NCI-H2081 treated with DMSO at 0.1 percent for 48 hours (cell line): ENCODE results near the gene TMEM144.
A peak's percentile ranks its signal among the peaks of the same experiment; 100 is the strongest.
"Not testable (repeated sequence)": the region's sequence is repeated elsewhere in the genome, so short reads cannot be mapped to it uniquely, and the experiment has no call there.

Experiments used
- DNase-seq: peaks from one replicate; lab custom pipeline; 2025; lab: John Stamatoyannopoulos, UW

TMEM144 gene

DNA sequence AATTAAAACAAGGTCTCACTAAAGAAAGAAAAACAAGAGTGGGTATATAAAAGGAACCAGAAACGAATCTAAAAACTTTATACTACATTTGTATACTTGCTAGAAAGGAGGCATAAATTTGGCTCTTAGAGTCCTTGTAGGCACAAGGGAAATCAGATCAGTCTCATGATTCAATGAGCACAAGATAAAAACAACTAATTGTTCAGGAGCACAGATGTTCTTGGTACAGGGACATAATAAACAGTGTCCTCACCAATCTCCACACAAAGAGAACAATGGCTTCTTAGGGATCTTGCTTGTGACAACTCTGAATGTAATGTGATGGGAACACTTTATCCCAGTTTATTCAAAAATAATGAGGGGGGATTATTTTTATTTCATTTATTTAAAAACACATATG is 28.3 kb downstream of the TMEM144 start:
- no peak for DNase-seq

DNA sequence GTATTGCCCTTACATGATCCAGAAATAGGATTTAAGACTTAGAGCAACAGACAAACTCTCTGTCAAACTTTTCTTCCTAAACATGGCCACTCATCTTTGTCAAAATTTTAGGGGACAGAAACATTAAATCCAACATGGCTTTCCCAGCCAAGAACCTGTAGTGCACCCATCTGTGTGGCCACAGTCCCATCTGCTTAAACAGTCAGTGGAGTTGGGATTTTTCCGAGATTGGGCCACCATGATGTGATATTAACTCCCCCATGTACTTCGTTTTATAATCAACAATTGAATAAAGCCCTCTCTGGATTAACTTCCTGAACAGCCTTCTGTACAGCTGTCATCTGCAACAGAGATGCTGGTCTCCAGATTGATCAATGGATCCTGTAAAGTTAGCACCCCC is 28.9 kb downstream of the TMEM144 start:
- no peak for DNase-seq

DNA sequence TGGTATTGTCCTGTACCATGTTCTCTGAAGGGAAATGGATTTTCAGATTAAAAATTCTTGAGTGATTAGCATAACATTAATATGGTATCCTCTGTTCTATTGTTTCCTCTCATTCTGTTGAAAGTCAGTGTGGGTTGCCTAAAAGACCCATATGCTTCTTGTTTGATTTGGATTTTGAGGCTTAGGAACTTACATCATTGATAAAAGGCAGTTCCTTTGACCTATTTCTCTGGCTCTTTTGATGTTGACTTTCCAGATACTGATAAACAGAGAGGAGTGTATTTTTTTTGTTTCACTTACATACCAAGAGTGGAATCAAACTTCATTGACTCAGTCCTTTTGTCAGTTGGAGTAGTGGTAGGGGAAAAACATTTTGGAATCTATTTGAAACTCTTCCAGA is 32.8 kb downstream of the TMEM144 start:
- no peak for DNase-seq

DNA sequence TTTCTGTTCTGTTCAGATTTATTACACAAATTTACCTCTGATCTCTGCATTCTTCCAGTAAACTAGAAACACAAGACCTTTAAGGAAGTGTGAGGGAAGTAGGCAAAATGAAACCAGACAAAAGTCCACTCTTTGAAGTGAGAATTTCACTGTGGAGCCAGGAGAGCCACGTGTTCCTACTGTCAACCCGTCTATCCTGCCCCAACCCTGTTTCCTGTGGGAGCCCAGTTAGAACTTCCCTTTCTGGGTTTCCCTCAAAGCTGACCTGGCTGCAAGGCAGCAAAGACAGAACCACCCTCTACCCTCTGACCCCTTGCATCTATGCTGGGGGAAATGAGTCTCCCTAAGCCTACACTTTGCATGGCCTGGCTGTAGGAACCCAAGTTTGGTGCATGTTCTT is 40.0 kb downstream of the TMEM144 start:
- DNase-seq = no peak

DNA sequence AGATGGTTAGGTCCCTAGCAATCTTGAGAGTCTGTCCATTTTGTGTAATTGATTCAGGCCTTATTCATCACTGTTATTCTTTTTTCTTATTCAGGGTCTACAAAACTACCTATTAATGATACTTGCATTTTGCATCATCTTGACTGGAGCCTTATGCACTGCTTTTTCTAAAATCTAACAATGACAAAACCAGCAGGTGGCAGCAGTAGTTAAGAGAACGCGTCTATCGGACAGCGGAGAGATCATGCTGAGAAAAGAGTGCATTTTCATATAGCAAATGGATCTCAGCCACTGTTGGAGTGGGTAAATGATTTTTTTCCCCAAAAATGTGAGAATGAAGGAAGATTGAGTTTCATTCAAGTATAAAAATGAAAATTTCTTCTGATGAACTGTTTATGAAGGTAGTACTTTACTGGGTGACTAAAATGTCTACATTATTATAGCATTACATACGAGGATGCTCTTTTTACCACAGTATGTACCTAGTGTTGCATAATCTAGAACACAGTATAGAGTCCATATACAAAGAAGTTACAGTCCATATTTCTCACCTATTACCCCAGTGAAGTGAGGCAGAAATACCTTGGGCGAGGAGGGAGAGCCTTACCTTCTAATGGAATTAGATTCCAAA is 43.2 kb downstream of the TMEM144 start:
- DNase-seq = peak; percentile 13

DNA sequence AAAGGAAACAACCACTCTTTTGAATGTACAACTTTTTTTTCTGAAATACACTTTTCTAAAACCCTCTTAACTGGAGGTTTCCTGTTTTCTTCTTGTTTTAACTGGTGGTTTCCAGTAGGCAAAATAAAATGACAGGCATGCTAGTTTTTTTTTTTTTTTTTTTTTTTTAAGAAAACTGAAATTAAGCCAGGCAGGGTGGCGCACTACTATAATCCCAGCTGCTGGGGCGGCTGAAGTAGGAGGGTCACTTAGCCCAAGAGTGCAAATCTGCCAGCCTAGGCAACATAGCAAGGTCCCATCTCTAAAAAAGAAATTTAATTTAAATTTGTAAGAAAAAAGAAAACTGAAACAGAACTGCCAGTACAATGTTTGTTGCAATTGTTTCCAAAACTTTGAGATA is 44.0 kb downstream of the TMEM144 start:
- DNase-seq = no peak

DNA sequence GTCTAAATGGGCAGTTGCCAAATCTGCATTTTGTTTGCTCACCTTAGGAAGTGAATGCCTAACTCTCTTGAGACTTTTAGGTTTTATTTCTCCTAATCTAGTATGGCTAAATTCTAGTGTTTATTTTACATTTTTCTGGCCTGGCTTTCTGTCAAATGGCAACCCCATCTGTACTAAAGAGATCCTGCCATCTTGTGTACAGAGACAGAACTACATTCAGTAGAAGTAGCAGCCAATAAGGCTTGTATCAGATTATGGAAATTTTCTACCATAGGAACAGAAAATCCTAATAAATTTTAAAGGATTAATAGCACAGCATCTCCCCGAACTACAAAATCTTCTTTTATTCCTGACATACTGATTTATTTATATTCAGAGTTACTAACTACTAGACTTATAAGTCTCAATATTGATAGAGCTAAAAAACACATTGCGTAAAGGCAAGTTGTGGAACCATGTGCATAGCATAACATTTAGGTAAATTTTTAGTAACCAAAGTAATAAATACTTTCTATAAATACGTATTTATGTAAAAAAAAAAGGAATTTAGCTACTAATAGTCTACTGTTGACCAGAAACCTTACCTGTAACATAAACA is 45.5 kb downstream of the TMEM144 start:
- peak; percentile 43 for DNase-seq

DNA sequence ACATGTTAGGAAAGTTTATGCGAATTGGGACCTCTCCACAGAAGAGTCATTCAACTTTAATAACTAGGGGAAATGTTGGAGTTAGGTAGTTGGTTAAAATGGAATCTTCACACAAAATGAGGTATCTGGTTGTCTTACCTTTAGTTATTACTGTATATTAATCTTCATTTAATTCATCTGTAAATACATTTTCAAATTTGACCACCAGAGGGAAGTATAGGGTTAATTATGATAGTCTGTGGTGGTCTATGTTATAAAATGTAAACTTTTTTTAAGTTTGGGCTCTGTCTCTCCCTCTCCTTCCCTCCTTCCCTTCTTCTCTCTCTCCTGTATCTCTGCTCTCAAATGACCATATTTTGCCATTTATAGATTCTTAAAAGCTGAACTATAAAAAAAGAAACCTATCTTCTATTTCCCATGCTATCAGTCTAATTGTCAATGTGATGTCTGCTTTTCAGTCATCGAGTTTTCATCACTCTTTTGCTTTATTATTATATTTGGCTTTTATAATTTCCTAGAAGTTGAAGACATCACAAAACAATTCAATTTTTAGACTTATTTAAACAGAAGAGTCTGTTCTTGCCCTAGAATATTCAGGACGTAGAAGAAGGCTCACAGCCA is 49.8 kb downstream of the TMEM144 start:
- no peak for DNase-seq

DNA sequence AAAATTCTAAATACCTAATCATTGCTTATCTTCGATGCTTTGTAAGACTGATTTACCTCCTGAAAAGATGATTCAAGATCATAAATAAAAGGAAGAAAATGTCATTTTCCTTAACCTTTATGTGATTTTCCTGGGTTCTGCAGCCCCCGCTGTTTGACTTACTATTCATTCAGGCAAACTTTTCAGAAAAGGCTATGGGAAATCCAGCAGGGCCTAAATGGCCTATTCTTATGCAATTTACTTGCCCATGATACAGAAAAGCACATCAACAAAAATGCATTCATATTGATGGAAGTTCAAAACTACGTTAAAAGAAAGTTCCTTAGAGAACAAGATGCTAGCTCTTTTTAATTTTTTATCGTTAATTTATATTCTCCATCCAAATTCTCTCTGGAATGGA is 51.2 kb downstream of the TMEM144 start:
- no peak for DNase-seq

DNA sequence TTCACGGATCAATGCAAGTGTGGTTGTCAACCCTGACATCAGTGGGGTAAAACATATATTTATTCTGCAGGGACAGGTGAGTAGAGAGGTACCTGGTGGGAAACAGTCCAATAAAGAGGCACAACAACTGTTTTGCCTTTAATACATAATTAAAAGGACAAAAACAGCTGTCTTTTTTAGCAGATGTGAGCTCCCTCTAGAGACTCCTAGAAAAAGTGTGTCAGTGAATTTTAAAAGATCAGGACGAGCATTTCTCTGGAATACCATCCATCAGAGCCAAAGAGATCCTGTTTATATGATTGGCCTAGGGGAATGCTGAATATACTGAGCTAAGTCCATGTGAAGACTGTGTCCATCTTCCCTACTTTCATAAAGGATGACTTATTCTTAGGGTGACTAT is 58.3 kb downstream of the TMEM144 start:
- no peak for DNase-seq

DNA sequence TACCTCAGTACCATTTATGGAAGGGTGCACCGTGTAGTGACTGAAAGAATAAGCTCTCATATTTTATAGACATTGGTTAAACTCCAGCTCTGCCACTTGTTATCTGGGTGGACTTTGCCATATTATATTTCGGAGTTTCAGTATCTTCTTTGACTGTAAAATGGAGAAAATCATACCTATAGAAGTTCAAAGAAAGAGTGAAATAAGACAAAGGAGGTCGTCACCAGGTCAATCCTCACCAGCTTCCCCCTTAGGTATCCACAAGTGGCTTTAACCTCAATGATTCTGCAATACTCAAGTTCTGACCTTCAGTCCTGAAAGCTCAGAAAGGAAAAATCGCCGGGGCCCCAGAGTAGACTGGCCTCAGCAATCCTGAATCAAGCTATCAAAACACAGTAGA is 64.3 kb downstream of the TMEM144 start:
- no peak for DNase-seq

DNA sequence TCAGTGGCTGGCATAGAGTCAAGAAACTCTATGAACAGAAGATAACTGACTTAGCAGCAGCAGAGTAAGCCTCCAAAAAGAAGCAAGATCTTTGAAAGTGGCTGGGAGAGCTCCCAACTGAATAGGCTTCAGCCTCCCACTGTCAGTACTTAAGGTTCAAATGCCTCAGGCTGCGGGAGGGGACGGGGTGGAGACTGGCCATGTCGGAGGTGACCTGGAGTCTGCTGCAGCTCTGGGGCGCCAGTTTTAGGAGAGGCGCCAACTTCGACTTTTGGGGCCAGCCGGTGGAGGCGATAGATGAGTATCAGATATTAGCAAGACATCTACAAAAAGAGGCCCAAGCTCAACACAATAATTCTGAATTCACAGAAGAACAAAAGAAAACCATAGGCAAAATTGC is 67.3 kb downstream of the TMEM144 start:
- no peak for DNase-seq

DNA sequence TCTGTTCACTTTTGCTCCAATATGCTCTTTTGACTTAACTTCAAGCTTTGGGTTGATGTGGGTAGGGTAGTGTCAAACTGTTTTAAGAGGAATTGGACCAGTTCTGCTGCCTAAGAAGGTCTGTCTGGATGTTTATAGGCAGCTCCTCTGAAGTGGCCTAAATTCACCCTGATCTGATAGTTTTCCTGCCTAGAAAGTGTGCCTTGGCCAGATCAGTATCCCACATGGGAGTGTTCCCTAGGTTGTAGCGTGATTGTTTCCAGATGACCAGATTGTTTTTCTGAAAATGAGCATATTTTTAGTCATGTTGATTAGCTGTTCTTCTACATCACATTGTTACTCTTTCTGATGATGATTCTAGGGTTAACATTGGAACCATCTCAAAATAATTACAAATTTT is 68.8 kb downstream of the TMEM144 start:
- DNase-seq = not testable (repeated sequence)

DNA sequence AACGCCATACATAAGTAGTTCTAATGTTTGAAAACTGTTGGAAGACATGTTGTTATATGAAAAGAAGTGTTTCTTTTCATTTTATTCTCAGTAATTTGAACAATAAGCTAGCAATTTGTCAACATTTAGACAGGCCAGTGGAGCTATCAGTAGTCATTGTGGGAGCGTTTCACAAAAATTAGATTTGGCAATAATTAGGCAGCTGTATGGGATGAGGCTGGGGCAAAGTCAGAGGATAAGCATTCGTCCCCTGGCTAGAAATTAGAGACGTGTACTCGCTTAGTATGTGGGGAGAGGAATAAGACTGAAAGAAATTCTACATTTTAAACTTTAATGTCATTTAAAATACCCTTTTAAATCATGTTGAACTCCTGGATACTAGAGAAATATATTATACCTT is 70.6 kb downstream of the TMEM144 start:
- no peak for DNase-seq

DNA sequence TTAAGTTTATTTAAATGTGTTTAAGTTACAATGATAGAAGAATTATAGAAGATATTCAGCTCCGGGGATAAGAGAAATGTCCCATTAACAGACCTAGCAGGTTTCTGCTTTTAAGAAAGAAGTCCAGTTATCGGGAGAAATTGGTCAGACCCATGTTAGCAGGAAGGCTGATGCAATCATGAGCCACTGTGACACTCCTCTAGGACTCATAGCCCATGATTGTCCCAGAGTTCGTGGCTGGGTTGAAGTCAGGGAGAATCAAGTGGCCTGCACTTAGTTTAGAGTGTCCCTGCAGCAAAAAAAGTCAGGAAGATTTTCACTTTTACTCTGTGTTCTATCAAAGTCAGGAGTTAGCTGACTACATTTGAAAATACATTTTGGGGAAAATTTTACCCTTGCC is 72.0 kb downstream of the TMEM144 start:
- DNase-seq = no peak

DNA sequence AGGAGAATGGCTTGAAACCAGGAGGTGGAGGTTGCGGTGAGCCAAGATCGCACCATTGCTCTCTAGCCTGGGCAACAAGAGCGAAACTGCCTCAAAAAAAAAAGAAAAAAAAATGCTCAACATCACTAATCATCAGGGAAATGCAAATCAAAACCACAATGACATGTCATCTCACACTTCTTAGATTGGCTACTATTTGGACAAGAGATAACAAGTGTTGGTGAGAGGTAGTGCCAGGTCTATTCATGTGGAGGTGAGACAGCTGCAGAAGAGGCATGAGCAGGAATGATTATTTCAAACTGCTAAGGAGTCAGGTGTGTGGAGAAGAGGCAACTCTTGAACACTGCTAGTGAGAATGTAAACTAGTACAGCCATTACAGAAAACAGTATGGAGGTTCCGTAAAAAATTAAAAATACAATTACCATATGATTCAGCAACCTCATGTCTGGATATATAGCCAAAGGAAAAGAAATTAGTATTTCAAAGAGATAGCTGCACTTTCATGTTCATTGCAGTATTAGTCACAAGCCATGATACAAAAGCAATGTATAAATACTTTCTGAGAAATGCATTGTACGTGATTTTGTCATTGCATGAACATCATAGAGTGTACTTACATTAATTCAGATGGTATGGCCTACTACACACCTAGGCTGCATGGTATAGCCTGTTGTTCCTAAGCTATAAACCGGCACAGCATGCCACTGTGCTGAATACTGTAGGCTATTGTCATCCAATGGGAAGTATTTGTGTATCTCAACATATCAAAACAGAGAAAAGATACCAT is 75.3 kb downstream of the TMEM144 start:
- DNase-seq = no peak

DNA sequence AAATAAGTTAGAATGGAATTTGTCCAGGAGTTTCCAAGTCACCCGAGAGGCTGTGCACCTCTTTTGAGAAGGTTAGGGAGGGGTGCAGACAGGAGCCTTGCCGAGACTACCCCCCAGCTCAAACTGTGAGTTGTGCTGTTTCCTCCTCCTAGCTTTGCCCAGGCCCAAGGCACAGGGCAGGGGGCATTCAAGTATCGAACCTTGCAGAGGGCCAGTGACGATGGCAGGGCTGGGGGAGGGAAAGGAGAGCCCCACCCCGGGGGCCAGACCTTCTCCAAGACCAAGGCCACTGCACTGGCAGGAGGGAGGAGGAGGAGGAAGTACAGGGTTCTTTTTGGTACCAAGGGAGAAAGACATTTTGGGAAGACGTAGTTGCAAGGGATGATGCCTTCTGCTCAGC is 80.6 kb downstream of the TMEM144 start:
- no peak for DNase-seq

DNA sequence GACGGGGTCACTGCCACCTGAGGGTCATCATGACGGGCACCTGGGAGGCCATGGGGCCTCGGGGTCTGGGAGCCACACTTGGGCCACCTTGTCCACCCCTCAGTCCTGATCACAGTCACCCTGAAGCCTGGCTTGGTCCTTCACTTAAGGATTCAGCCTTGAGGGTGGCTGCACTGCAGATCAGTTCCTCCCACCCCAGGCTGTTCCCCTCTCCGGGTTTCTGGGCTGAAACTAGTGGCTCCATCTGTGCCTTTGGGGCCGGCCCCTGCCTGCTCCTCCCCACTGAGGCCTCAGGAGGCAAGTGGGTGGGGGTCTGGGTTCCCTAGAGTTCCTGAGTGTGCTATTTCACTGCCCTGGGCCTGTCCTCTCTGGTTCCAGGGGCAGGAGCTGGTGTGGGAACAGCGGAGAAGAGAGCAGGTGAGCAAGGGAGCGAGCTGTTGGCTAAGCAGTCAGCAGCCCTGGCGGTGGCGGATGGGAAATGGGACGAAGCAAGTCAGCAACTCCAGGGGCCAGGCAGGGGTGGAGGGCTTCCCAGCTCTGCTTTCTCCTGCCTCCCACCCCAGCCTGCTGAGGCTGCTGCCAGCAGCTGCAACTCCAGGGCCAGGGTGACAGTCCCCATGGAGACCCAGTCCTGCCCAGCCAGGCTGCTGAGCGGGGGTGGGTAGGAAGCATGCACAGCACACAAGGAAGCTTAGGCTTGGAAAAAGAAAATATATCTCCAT is 81.2 kb downstream of the TMEM144 start:
- DNase-seq = no peak

DNA sequence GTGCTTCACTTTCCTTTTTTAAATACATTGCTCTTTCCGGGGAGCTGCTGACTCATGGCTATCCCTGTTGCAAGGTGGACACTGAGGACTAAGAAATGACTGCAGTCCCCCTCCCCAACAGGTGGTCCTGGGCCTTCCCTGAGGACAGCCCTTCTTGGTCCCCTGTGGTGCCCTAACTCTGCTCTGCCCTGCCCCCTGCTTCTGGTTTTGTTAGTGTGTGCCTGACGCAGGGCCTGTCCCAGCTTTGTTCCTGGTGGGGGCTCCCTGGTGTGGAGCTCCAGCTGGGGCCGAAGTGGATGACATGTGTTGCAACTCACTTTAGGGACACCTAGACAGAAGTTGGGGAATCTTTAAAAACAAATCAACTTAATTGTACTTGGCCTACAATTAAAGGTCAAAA is 81.9 kb downstream of the TMEM144 start:
- no peak for DNase-seq

DNA sequence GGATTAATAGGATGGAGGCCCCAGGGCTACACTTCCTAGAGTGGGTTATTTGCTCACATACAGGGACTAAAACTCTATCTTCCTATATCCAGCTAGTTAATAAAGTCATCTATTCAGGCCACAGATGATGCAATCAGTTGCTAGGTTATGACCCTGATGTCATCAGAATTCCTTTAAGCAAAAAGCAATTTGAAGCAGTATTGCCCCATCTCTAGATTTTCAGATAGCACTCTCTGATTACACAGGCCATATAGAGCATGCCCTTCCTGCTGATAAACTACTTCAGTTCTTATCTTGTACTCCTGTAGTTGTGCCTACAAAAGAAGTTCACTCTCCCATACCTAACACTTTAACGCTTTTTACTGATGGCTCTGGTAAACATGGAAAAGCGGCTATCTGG is 84.8 kb downstream of the TMEM144 start:
- DNase-seq = no peak

DNA sequence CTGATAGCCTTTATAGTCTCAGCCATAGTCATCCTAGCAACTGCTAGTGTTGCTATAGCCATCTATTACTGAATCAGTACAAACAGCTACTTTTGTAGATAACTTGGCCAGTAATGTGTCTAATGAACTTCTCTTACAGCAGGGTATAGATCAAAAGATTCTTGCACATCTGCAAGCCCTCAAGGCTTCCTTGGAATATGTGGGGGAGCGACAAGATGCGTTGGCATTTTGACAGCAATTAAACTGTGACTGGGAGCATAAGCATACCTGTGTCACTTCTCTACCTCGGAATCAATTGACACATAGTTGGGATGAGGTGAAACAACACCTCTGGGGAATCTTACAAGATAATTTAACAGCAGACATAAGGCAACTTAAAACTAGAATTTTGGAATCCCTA is 87.6 kb downstream of the TMEM144 start:
- DNase-seq = no peak

DNA sequence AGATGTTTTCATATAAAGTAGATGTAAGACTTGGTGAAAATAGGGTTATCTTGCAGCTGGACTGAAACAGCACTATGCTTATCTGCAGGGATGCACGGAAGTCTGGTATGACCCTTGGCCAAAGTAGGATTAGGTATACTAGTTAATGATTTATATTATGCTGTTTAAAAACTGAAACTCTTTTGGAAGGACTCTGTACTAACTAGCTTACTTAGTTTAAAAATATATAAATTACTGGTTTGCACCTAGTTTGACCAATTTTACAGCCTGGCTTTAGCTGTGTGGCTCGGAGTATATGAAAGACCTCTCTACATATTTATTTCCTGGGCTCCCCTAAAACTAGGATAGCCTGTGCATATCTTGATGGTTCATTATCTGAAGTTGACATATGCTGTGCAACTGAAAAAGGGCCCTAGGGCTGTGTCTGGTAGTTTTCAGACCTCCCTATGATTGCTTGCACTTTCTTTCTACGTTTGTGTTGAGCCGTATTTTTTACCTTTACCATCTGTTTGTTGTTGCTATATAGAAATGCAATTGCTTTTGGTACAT is 89.2 kb downstream of the TMEM144 start:
- DNase-seq = no peak
